ENCODE measurements around the gene FOXL3. TPM values are rescaled to one million over a fixed set of nuclear protein-coding genes. Genes with fewer than 3 reads are reported as not detected.

FOXL3 gene
- total RNA-seq, 1 experiment from 2014 or later: not detected

GRCh38 chr7:326273-326672 lies 36.3 kb downstream of the FOXL3 start:
- Histone ChIP-seq H3K27ac (ENCODE audit: insufficient read length, low read depth, low read length) (no peak overlapping the region), H3K4ac (ENCODE audit: low read depth, low read length) (no peak overlapping the region), H3K23ac (ENCODE audit: insufficient read length, low read depth, low read length) (no peak overlapping the region), H3K79me1 (ENCODE audit: insufficient read depth, low read depth, low read length, poor library complexity, severe bottlenecking) (no peaks in the 10 kb centered on the region), H4K91ac (ENCODE audit: insufficient read length, low read depth, low read length) (no peak overlapping the region), H3K79me2 (ENCODE audit: insufficient read depth, low read length) (no peaks in the 10 kb centered on the region), H3K4me2 (ENCODE audit: insufficient read depth, insufficient read length, low read length) (no peak overlapping the region), H2BK12ac (ENCODE audit: insufficient read length, low read depth, low read length) (no peak overlapping the region), H4K8ac (replicated peaks; ENCODE audit: insufficient read length, low read depth, low read length) (no peak overlapping the region), H3K9me3 (ENCODE audit: control insufficient read depth, low read depth, low read length) (no peaks in the 10 kb centered on the region), H3K9ac (ENCODE audit: extremely low read depth, insufficient read length, low read length) (no peak overlapping the region), H3K18ac (ENCODE audit: insufficient read length, low read depth, low read length) (no peak overlapping the region), H3K56ac (ENCODE audit: insufficient read length, low read depth, low read length) (no peak overlapping the region), H3K4me1 (ENCODE audit: insufficient read depth, low read length) (no peaks in the 10 kb centered on the region), H3K14ac (ENCODE audit: insufficient read depth, low read length) (no peak overlapping the region; the same call in 1 of the 2 replicates), H4K5ac (ENCODE audit: insufficient read length, low read depth, low read length) (no peak overlapping the region), H3K27me3 (ENCODE audit: insufficient read depth, low read length) (no peaks in the 10 kb centered on the region), H2BK20ac (ENCODE audit: low read depth, low read length, poor library complexity, severe bottlenecking) (no peak overlapping the region), H2BK5ac (ENCODE audit: insufficient read length, low read length) (no peak overlapping the region), H2BK120ac (ENCODE audit: low read depth, low read length, poor library complexity, severe bottlenecking) (no peak overlapping the region), H2AFZ (ENCODE audit: low read length) (no peak overlapping the region), H3T11ph (ENCODE audit: low read length) (no peak overlapping the region), H2AK5ac (ENCODE audit: insufficient read length, low read length) (no peak overlapping the region), H3K23me2 (ENCODE audit: insufficient read length, low read depth, low read length, poor library complexity, severe bottlenecking) (no peaks in the 10 kb centered on the region), H2BK15ac (ENCODE audit: low read depth, low read length) (no peak overlapping the region), H4K20me1 (ENCODE audit: control insufficient read depth, insufficient read depth, insufficient read length) (no peaks in the 10 kb centered on the region)
- H3K27me3 Mint-ChIP-seq (ENCODE audit: low read depth): peaks cover 35% of the 10 kb centered on the region
- no peaks in the 10 kb centered on the region; a peak in 1 of 5 replicates for H3K9me3 Mint-ChIP-seq
- no CpG with 5 or more reads among the region's 9 CpGs for WGBS (ENCODE audit: extremely low coverage, insufficient read length, low lambda C conversion rate)
- H3K4me3 Mint-ChIP-seq: no peak overlapping the region
- peak overlapping the region in 1 of 3 experiments; percentile 66; a peak in 1 of 7 replicates for H3K27ac Mint-ChIP-seq
- TF ChIP-seq CTCF (conservative IDR thresholded peaks at IDR 0.05): no peak
- no peak for DNase-seq
- peaks cover 0 to 14% of the 10 kb centered on the region in 2 experiments; a peak in 1 of 4 replicates for H3K4me1 Mint-ChIP-seq
- H3K36me3 Mint-ChIP-seq (ENCODE audit: insufficient read depth in 1 of 3, low read depth in 3 of 3): no peaks in the 10 kb centered on the region; a peak in 1 of 7 replicates
